H9 (cell line): ENCODE measurements around the gene ADORA1. TPM values are rescaled to one million over a fixed set of nuclear protein-coding genes. Genes with fewer than 3 reads are reported as not detected.

Source experiments
- DNase-seq: peaks from one replicate; pipeline ENCODE4 v3.0.0-alpha.2; 2017
- H2AFZ ChIP-seq: one replicate; pipeline ENCODE4 v1.6.1; 2013; ENCODE audit warnings: mild to moderate bottlenecking, low read length, control low read depth, moderate library complexity
- H2AK5ac ChIP-seq: 2 replicates; pipeline ENCODE4 v1.6.1; 2013; ENCODE audit warnings: low read length, control low read depth, mixed read lengths; ENCODE audit not compliant: insufficient read length
- H2BK120ac ChIP-seq: one replicate; pipeline ENCODE4 v1.6.1; 2013; ENCODE audit warnings: low read depth, mild to moderate bottlenecking, low read length, control low read depth, inconsistent platforms; ENCODE audit not compliant: poor library complexity, severe bottlenecking
- H2BK12ac ChIP-seq: 2 replicates; pipeline ENCODE4 v1.6.1; 2013; ENCODE audit warnings: low read length, control low read depth, mixed read lengths, low read depth; ENCODE audit not compliant: insufficient read length
- H2BK15ac ChIP-seq: 2 replicates; pipeline ENCODE4 v1.6.1; 2013; ENCODE audit warnings: low read depth, low read length, control low read depth
- H2BK20ac ChIP-seq: one replicate; pipeline ENCODE4 v1.6.1; 2013; ENCODE audit warnings: low read depth, mild to moderate bottlenecking, low read length, control low read depth, inconsistent platforms; ENCODE audit not compliant: poor library complexity, severe bottlenecking
- H2BK5ac ChIP-seq: 2 replicates; pipeline ENCODE4 v1.6.1; 2013; ENCODE audit warnings: low read length, control low read depth, mixed read lengths; ENCODE audit not compliant: insufficient read length
- H3K14ac ChIP-seq: 2 replicates; pipeline ENCODE4 v1.6.1; 2013; ENCODE audit warnings: low read length, control low read depth; ENCODE audit not compliant: insufficient read depth
- H3K18ac ChIP-seq: 2 replicates; pipeline ENCODE4 v1.6.1; 2013; ENCODE audit warnings: low read depth, mild to moderate bottlenecking, mixed read lengths, low read length, control low read depth; ENCODE audit not compliant: insufficient read length
- H3K23ac ChIP-seq: 2 replicates; pipeline ENCODE4 v1.6.1; 2013; ENCODE audit warnings: low read length, control low read depth, mixed read lengths, low read depth; ENCODE audit not compliant: insufficient read length
- H3K23me2 ChIP-seq: 2 replicates; pipeline ENCODE4 v1.6.1; 2013; ENCODE audit warnings: low read depth, mild to moderate bottlenecking, mixed read lengths, low read length, control low read depth; ENCODE audit not compliant: insufficient read length, poor library complexity, severe bottlenecking
- H3K27ac ChIP-seq: 2 replicates; pipeline ENCODE4 v1.5.1; 2013; ENCODE audit warnings: low read length, control low read depth, mixed read lengths, low read depth; ENCODE audit not compliant: insufficient read length
- H3K27me3 ChIP-seq: 2 replicates; pipeline ENCODE4 v1.6.1; 2013; ENCODE audit warnings: low read length, control low read depth, inconsistent platforms; ENCODE audit not compliant: insufficient read depth
- H3K4ac ChIP-seq: 2 replicates; pipeline ENCODE4 v1.6.1; 2013; ENCODE audit warnings: low read depth, mild to moderate bottlenecking, control low read depth, inconsistent platforms, low read length, moderate library complexity
- H3K4me1 ChIP-seq: 2 replicates; pipeline ENCODE4 v1.6.1; 2013; ENCODE audit warnings: low read length, control low read depth, inconsistent platforms; ENCODE audit not compliant: insufficient read depth
- H3K4me2 ChIP-seq: 2 replicates; pipeline ENCODE4 v1.6.1; 2013; ENCODE audit warnings: low read length, control low read depth, mixed read lengths; ENCODE audit not compliant: insufficient read length, insufficient read depth
- H3K56ac ChIP-seq: 2 replicates; pipeline ENCODE4 v1.6.1; 2013; ENCODE audit warnings: low read depth, mild to moderate bottlenecking, mixed read lengths, low read length, control low read depth; ENCODE audit not compliant: insufficient read length
- H3K79me1 ChIP-seq: 2 replicates; pipeline ENCODE4 v1.6.1; 2013; ENCODE audit warnings: low read depth, mild to moderate bottlenecking, moderate library complexity, low read length, control low read depth, inconsistent platforms; ENCODE audit not compliant: insufficient read depth, poor library complexity, severe bottlenecking
- H3K79me2 ChIP-seq: 2 replicates; pipeline ENCODE4 v1.6.1; 2013; ENCODE audit warnings: low read length, control low read depth, inconsistent platforms; ENCODE audit not compliant: insufficient read depth
- H3K9ac ChIP-seq: 2 replicates; pipeline ENCODE4 v1.6.1; 2013; ENCODE audit warnings: low read length, control low read depth, mixed read lengths; ENCODE audit not compliant: insufficient read length; ENCODE audit errors: extremely low read depth
- H3K9me3 ChIP-seq: one replicate; pipeline ENCODE4 v1.6.1; 2013; ENCODE audit warnings: low read depth, low read length, inconsistent platforms; ENCODE audit not compliant: control insufficient read depth
- H3T11ph ChIP-seq: one replicate; pipeline ENCODE4 v1.6.1; 2013; ENCODE audit warnings: mild to moderate bottlenecking, low read length, control low read depth, inconsistent platforms
- H4K20me1 ChIP-seq: one replicate; pipeline ENCODE4 v1.6.1; 2013; ENCODE audit not compliant: control insufficient read depth, insufficient read length, insufficient read depth
- H4K5ac ChIP-seq: 2 replicates; pipeline ENCODE4 v1.6.1; 2013; ENCODE audit warnings: low read depth, mild to moderate bottlenecking, mixed read lengths, low read length, control low read depth; ENCODE audit not compliant: insufficient read length
- H4K8ac ChIP-seq: replicated peaks from 2 replicates; pipeline ENCODE4 v1.6.1; 2013; ENCODE audit warnings: low read length, control low read depth, mixed read lengths, low read depth; ENCODE audit not compliant: insufficient read length
- H4K91ac ChIP-seq: 2 replicates; pipeline ENCODE4 v1.6.1; 2013; ENCODE audit warnings: low read depth, mild to moderate bottlenecking, moderate library complexity, mixed read lengths, low read length, control low read depth; ENCODE audit not compliant: insufficient read length
- H3K27ac Mint-ChIP-seq, 3 experiments: 2 replicates in 2 of 3; 3 replicates in 1 of 3; pipeline ENCODE4 v1.8.0; 2020 to 2021; ENCODE audit warnings: mixed read lengths in 3 of 3, mild to moderate bottlenecking in 1 of 3, moderate library complexity in 1 of 3
- H3K27me3 Mint-ChIP-seq: 2 replicates; pipeline ENCODE4 v1.8.0; 2021; ENCODE audit warnings: low read depth, mild to moderate bottlenecking, moderate library complexity, mixed read lengths
- H3K36me3 Mint-ChIP-seq, 3 experiments: 2 replicates in 2 of 3; 3 replicates in 1 of 3; pipeline ENCODE4 v1.8.0; 2020 to 2021; ENCODE audit warnings: low read depth in 3 of 3, mixed read lengths in 3 of 3; ENCODE audit not compliant: insufficient read depth in 1 of 3
- H3K4me1 Mint-ChIP-seq, 2 experiments: 2 replicates each; pipeline ENCODE4 v1.8.0; 2020; ENCODE audit warnings: mixed read lengths in 2 of 2
- H3K4me3 Mint-ChIP-seq, 2 experiments: 2 replicates in 1 of 2; 3 replicates in 1 of 2; pipeline ENCODE4 v1.8.0; 2020 to 2021; ENCODE audit warnings: mild to moderate bottlenecking in 2 of 2, mixed read lengths in 2 of 2, moderate library complexity in 1 of 2
- H3K9me3 Mint-ChIP-seq, 2 experiments: 2 replicates in 1 of 2; 3 replicates in 1 of 2; pipeline ENCODE4 v1.8.0; 2020; ENCODE audit warnings: mild to moderate bottlenecking in 2 of 2, mixed read lengths in 2 of 2, moderate library complexity in 1 of 2
- CTCF ChIP-seq: fragments of 200-600 bp; sonication (generic); conservative IDR thresholded peaks from 3 replicates; pipeline ENCODE4 v1.8.0; 2021; ENCODE audit warnings: antibody characterized with exemption, mild to moderate bottlenecking
- WGBS: extraction: QIAGEN DNeasy Blood & Tissue Kit; methylation state at CpG from one replicate; pipeline ENCODE4 v1.1.7; 2013; ENCODE audit warnings: missing lambda C conversion rate, low lambda C conversion rate, mixed read lengths; ENCODE audit not compliant: insufficient read length; ENCODE audit errors: extremely low coverage; 5-methylcytosine and 5-hydroxymethylcytosine counted together
- total RNA-seq: library from RNA; stranded (reverse); gene quantifications from 2 replicates; pipeline ENCODE4 v1.2.1, GENCODE V29; 2021

Gene ADORA1
- total RNA-seq, 1 experiment from 2014 or later, result 1.3 TPM

- H3K4me1 Mint-ChIP-seq, result peaks cover 29 to 45% of the 10 kb centered on the region in 2 experiments
- H3K4me1 ChIP-seq, result no peaks in the 10 kb centered on the region; the same call in 1 of the 2 replicates
These were observed 53.2 kb downstream of the ADORA1 start for GRCh38 chr1:203180611-203181330.

More at GRCh38 chr1:203180611-203181330, 53.2 kb downstream of the ADORA1 start:
- Histone ChIP-seq H3K56ac (no peak overlapping the region), H2BK5ac (no peak overlapping the region), H4K5ac (no peak overlapping the region), H4K20me1 (no peaks in the 10 kb centered on the region), H2BK20ac (no peak overlapping the region), H4K91ac (no peak overlapping the region), H4K8ac (no peak overlapping the region), H3K14ac (no peak overlapping the region), H3K4ac (no peak overlapping the region), H3K9ac (no peak overlapping the region), H3K4me2 (no peak overlapping the region), H3K79me2 (no peaks in the 10 kb centered on the region), H2BK12ac (no peak overlapping the region), H2BK120ac (no peak overlapping the region), H3K9me3 (no peaks in the 10 kb centered on the region), H3K23me2 (no peaks in the 10 kb centered on the region), H3K23ac (no peak overlapping the region), H2AK5ac (no peak overlapping the region), H3T11ph (no peak overlapping the region), H2BK15ac (no peak overlapping the region), H3K18ac (no peak overlapping the region), H3K27me3 (no peaks in the 10 kb centered on the region), H3K27ac (no peak overlapping the region), H3K79me1 (no peaks in the 10 kb centered on the region), H2AFZ (no peak overlapping the region)
- Mint-ChIP-seq H3K27me3 (peaks cover 1% of the 10 kb centered on the region), H3K4me3 (no peak overlapping the region), H3K9me3 (no peaks in the 10 kb centered on the region), H3K36me3 (no peaks in the 10 kb centered on the region), H3K27ac (no peak overlapping the region; a peak in 1 of 7 replicates)
- TF ChIP-seq CTCF, result no peak
- DNase-seq, result no peak
- WGBS, result no CpG with 5 or more reads among the region's 11 CpGs
